ENCODE data around the gene VSTM2B.

- TF ChIP-seq CTCF (conservative IDR thresholded peaks at IDR 0.05) (no peak), EZH2 (IDR thresholded peaks at IDR 0.05; ENCODE audit: low read depth) (no peak)
These were observed 13.3 kb downstream of the VSTM2B start for GRCh38 chr19:29539131-29539530.
